MM.1S (cell line): ENCODE measurements around the gene PI4KB.

Experiments
- EZH2phosphoT487 ChIP-seq: fragments of 300-600 bp; sonication (generic); IDR thresholded peaks from 2 replicates; pipeline ENCODE4 v1.6.1; 2018; ENCODE audit warnings: antibody characterized with exemption, low read length
- TF ChIP-seq, protein P1 (sequence below): fragments of 300-600 bp; sonication (generic); IDR thresholded peaks from 2 replicates; pipeline ENCODE4 v1.5.1; 2016; ENCODE audit warnings: antibody characterized with exemption, low read length, mixed read lengths

DNA sequence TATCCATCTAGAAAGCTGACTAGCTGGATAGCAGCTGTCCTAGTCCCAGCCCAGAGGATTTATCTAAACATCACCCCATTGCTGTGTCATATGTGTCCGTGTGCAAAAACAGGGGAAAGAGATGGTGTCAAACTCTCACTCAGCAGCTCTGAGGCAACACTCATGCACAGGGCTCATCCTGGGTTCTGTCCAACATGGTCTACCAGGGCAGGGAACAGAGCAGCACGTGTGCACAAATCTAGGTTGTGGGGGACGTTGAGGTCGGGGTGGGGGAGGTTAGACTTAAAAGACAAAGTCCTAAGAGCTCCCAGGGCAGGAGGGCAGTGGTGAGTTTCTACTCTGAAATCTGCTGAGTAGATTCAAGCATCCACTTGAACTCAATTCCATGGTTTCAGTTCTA is 16.2 kb downstream of the PI4KB start:
- TF ChIP-seq, protein P1, sequence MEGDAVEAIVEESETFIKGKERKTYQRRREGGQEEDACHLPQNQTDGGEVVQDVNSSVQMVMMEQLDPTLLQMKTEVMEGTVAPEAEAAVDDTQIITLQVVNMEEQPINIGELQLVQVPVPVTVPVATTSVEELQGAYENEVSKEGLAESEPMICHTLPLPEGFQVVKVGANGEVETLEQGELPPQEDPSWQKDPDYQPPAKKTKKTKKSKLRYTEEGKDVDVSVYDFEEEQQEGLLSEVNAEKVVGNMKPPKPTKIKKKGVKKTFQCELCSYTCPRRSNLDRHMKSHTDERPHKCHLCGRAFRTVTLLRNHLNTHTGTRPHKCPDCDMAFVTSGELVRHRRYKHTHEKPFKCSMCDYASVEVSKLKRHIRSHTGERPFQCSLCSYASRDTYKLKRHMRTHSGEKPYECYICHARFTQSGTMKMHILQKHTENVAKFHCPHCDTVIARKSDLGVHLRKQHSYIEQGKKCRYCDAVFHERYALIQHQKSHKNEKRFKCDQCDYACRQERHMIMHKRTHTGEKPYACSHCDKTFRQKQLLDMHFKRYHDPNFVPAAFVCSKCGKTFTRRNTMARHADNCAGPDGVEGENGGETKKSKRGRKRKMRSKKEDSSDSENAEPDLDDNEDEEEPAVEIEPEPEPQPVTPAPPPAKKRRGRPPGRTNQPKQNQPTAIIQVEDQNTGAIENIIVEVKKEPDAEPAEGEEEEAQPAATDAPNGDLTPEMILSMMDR = no peak
- TF ChIP-seq EZH2phosphoT487 = no peak
